ENCODE measurements around the gene DLX2.

The DLX2 gene

GRCh38 chr2:172053486-172053885 lies 49.2 kb downstream of the DLX2 start:
- DNase-seq (ENCODE audit: low spot score): no peak

- no peak for DNase-seq (ENCODE audit: low spot score)
These were observed 50.4 kb downstream of the DLX2 start for GRCh38 chr2:172052000-172052983.

- DNase-seq (ENCODE audit: low spot score): no peak
These were observed 52.1 kb downstream of the DLX2 start for GRCh38 chr2:172050479-172051125.

GRCh38 chr2:172049567-172050120 lies 53.1 kb downstream of the DLX2 start:
- no peak for DNase-seq (ENCODE audit: low spot score)
